K562 (cell line): ENCODE results near the gene CXCL16.

Experiments
- BCL6 ChIP-seq: fragments of 250-450 bp; sonication (Bioruptor Pico); IDR thresholded peaks from 2 replicates; pipeline ENCODE4 v1.4.0; 2020
- BCOR ChIP-seq: fragments of 450-650 bp; IDR thresholded peaks from 2 replicates; pipeline ENCODE4 v1.6.1; 2016
- ETV6 ChIP-seq, 3 experiments: fragments of 150-350 bp in 1 of 3; sonication (generic) in 1 of 3; formaldehyde crosslinking in 1 of 3; IDR thresholded peaks; 2 replicates each; pipeline versions ENCODE4 v1.6.1 to v1.8.0; 2014 to 2022; ENCODE audit warnings: borderline replicate concordance in 2 of 3, low read depth in 2 of 3, antibody characterized with exemption in 1 of 3, low read length in 1 of 3, mild to moderate bottlenecking in 1 of 3, missing genetic modification reagents in 1 of 3
- HNRNPUL1 ChIP-seq: fragments of 200-400 bp; formaldehyde crosslinking; IDR thresholded peaks from 2 replicates; pipeline ENCODE4 v1.6.1; 2017; ENCODE audit warnings: low read length
- MLX ChIP-seq, 2 experiments: fragments of 450-650 bp in 1 of 2; sonication (generic) in 1 of 2; formaldehyde crosslinking; conservative IDR thresholded peaks; 2 replicates each; pipeline versions ENCODE4 v1.4.0 to v1.8.1; 2020 to 2022; ENCODE audit warnings: mild to moderate bottlenecking in 1 of 2, missing genetic modification reagents in 1 of 2
- PURB ChIP-seq: sonication (generic); formaldehyde crosslinking; IDR thresholded peaks from 2 replicates; pipeline ENCODE4 v1.9.0; 2021; ENCODE audit warnings: low read depth, mild to moderate bottlenecking, missing genetic modification reagents
- RFX5 ChIP-seq: IDR thresholded peaks from 2 replicates; pipeline ENCODE4 v1.6.1; 2011; ENCODE audit warnings: low read depth, mild to moderate bottlenecking, improper control_type of control experiment, low read length
- SREBF2 ChIP-seq: sonication (generic); formaldehyde crosslinking; IDR thresholded peaks from 2 replicates; pipeline ENCODE4 v1.4.0; 2020; ENCODE audit warnings: mild to moderate bottlenecking, missing genetic modification reagents
- TCFL5 ChIP-seq: fragments of 250-450 bp; sonication (Bioruptor Pico); conservative IDR thresholded peaks from 2 replicates; pipeline ENCODE4 v1.6.1; 2021; ENCODE audit warnings: mild to moderate bottlenecking, moderate library complexity, matching md5 sums
- TFE3 ChIP-seq: fragments of 450-650 bp; formaldehyde crosslinking; IDR thresholded peaks from 2 replicates; pipeline ENCODE4 v1.4.0; 2020; ENCODE audit warnings: mild to moderate bottlenecking, mixed read lengths
- TF ChIP-seq, protein P1 (sequence below): sonication (generic); formaldehyde crosslinking; IDR thresholded peaks from 2 replicates; pipeline ENCODE4 v1.8.1; 2023; ENCODE audit warnings: mild to moderate bottlenecking, missing genetic modification reagents
- TF ChIP-seq, protein P2 (sequence below): sonication (generic); formaldehyde crosslinking; IDR thresholded peaks from 2 replicates; pipeline ENCODE4 v1.9.0; 2022; ENCODE audit warnings: mild to moderate bottlenecking, missing genetic modification reagents

- TF ChIP-seq MLX (CRISPR knock-in tag; conservative IDR thresholded peaks at IDR 0.05) (no peak), BCOR (no peak), BCL6 (no peak), ETV6 (IDR thresholded peaks at IDR 0.05; ENCODE audit: borderline replicate concordance in 1 of 2, low read depth in 2 of 2, low read length in 1 of 2) (no peak), ETV6 (CRISPR knock-in tag; IDR thresholded peaks at IDR 0.05; ENCODE audit: borderline replicate concordance) (no peak), TCFL5 (CRISPR knock-in tag) (no peak), SREBF2 (no peak), TFE3 (CRISPR knock-in tag) (no peak), RFX5 (no peak), PURB (no peak), HNRNPUL1 (no peak)
- TF ChIP-seq, protein P1, sequence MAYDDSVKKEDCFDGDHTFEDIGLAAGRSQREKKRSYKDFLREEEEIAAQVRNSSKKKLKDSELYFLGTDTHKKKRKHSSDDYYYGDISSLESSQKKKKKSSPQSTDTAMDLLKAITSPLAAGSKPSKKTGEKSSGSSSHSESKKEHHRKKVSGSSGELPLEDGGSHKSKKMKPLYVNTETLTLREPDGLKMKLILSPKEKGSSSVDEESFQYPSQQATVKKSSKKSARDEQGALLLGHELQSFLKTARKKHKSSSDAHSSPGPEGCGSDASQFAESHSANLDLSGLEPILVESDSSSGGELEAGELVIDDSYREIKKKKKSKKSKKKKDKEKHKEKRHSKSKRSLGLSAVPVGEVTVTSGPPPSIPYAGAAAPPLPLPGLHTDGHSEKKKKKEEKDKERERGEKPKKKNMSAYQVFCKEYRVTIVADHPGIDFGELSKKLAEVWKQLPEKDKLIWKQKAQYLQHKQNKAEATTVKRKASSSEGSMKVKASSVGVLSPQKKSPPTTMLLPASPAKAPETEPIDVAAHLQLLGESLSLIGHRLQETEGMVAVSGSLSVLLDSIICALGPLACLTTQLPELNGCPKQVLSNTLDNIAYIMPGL (CRISPR knock-in tag), result no peak
- TF ChIP-seq, protein P2, sequence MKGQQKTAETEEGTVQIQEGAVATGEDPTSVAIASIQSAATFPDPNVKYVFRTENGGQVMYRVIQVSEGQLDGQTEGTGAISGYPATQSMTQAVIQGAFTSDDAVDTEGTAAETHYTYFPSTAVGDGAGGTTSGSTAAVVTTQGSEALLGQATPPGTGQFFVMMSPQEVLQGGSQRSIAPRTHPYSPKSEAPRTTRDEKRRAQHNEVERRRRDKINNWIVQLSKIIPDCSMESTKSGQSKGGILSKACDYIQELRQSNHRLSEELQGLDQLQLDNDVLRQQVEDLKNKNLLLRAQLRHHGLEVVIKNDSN, result no peak
Measured at GRCh38 chr17:4788807-4789700, 49.3 kb upstream of the CXCL16 start, which contains the start of gene GLTPD2.
